ENCODE measurements around the gene C6orf136.

Gene C6orf136

DNA sequence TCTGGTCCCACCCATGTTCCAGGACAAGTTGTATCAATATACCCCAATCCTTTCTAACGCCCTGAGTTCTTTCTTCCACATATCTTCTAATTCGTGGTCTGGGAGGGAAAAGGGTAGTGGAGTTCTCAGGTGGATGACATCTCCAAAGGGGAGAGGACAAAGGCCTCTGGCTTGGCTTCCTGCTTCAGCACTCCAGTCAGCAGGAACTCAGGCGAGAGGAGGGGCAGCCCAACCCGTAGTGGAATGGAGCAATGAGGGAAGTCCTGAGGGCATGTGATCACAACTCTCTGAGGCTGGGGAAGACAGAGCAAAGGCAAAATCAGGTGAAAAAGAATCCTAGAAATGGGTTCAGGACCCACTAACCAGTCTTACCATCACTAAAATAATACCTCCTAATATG, 53.4 kb downstream of the C6orf136 start:
- Histone ChIP-seq H3K4me2 (no peak overlapping the region), H4K20me1 (ENCODE audit: insufficient read depth) (no peaks in the 10 kb centered on the region), H3K9ac (no peak overlapping the region), H3K79me2 (ENCODE audit: insufficient read depth, low read depth) (no peaks in the 10 kb centered on the region), H3K27ac (no peak overlapping the region), H3K36me3 (ENCODE audit: insufficient read depth) (no peaks in the 10 kb centered on the region), H3K4me3 (IDR thresholded peaks at IDR 0.05; ENCODE audit: insufficient read depth, low read depth, low read length) (no peak overlapping the region), H3K4me1 (ENCODE audit: low read depth, poor library complexity, severe bottlenecking) (no peaks in the 10 kb centered on the region), H2AFZ (ENCODE audit: low read depth) (no peak overlapping the region), H3K27me3 (ENCODE audit: insufficient read depth, low read depth) (no peaks in the 10 kb centered on the region)
- TF ChIP-seq, protein P1, sequence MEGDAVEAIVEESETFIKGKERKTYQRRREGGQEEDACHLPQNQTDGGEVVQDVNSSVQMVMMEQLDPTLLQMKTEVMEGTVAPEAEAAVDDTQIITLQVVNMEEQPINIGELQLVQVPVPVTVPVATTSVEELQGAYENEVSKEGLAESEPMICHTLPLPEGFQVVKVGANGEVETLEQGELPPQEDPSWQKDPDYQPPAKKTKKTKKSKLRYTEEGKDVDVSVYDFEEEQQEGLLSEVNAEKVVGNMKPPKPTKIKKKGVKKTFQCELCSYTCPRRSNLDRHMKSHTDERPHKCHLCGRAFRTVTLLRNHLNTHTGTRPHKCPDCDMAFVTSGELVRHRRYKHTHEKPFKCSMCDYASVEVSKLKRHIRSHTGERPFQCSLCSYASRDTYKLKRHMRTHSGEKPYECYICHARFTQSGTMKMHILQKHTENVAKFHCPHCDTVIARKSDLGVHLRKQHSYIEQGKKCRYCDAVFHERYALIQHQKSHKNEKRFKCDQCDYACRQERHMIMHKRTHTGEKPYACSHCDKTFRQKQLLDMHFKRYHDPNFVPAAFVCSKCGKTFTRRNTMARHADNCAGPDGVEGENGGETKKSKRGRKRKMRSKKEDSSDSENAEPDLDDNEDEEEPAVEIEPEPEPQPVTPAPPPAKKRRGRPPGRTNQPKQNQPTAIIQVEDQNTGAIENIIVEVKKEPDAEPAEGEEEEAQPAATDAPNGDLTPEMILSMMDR (conservative IDR thresholded peaks at IDR 0.05; ENCODE audit: low read depth, low read length) = no peak

All from KMS-11 (cell line).